CD4-positive, alpha-beta T cell (primary cell): Measurements from ENCODE around the gene KRTAP4-6. TPM values are rescaled to one million over a fixed set of nuclear protein-coding genes. Genes with fewer than 3 reads are reported as not detected.
"Not testable (repeated sequence)": the region's sequence is repeated elsewhere in the genome, so short reads cannot be mapped to it uniquely, and the experiment has no call there.

Source experiments
- ATAC-seq: fragments of 200-7000 bp; cut with Tn5 transposase; one replicate; pipeline ENCODE4 v1.10.0; 2022; ENCODE audit warnings: mild to moderate bottlenecking; ENCODE audit not compliant: poor library complexity
- CTCF ChIA-PET: fragments of 350-600 bp; sonication (Branson Sonifier 250); formaldehyde crosslinking; loops from one replicate; lab custom pipeline; 2021; ENCODE audit warnings: antibody characterized with exemption, inconsistent platforms; lab: Charles Lee
- POLR2A ChIA-PET: fragments of 350-600 bp; sonication (Branson Sonifier 250); formaldehyde crosslinking; loops from one replicate; lab custom pipeline; 2021; ENCODE audit warnings: antibody characterized with exemption, inconsistent platforms; lab: Charles Lee
- DNase-seq, 14 experiments: peaks; one replicate each; pipeline ENCODE4 v3.0.0-alpha.2; 2013 to 2020; ENCODE audit warnings: mixed read lengths in 2 of 14
- H3K27ac ChIP-seq, 2 donors: one replicate each; pipeline versions ENCODE4 v1.5.1 to v1.7.0; 2013; ENCODE audit warnings: low read length in 2 of 2, low read depth in 1 of 2, mild to moderate bottlenecking in 1 of 2
- H3K27me3 ChIP-seq, 2 experiments: 1 replicate in 1 of 2; 2 replicates in 1 of 2; pipeline versions ENCODE4 v1.6.1 to v1.7.0; 2013; ENCODE audit warnings: low read length in 2 of 2, control low read depth in 1 of 2, mild to moderate bottlenecking in 1 of 2, moderate library complexity in 1 of 2; ENCODE audit not compliant: insufficient read depth in 2 of 2, control insufficient read depth in 1 of 2
- H3K36me3 ChIP-seq: one replicate; pipeline ENCODE4 v1.6.1; 2013; ENCODE audit warnings: low read length, control low read depth; ENCODE audit not compliant: insufficient read depth
- H3K4me1 ChIP-seq: one replicate; pipeline ENCODE4 v1.6.1; 2013; ENCODE audit warnings: low read length, control low read depth; ENCODE audit not compliant: insufficient read depth
- H3K4me3 ChIP-seq: one replicate; pipeline ENCODE4 v1.5.1; 2013; ENCODE audit warnings: mild to moderate bottlenecking, low read length, moderate library complexity
- H3K9me3 ChIP-seq, 2 experiments: 1 replicate in 1 of 2; 2 replicates in 1 of 2; pipeline versions ENCODE4 v1.6.1 to v1.7.0; 2013; ENCODE audit warnings: low read length in 2 of 2, mild to moderate bottlenecking in 2 of 2, control low read depth in 1 of 2, moderate library complexity in 1 of 2; ENCODE audit not compliant: control insufficient read depth in 1 of 2, insufficient read depth in 1 of 2
- H3K27ac Mint-ChIP-seq: one replicate; pipeline ENCODE4 v1.8.0; 2020; ENCODE audit warnings: mixed read lengths
- H3K27me3 Mint-ChIP-seq: one replicate; pipeline ENCODE4 v1.8.0; 2021; ENCODE audit warnings: mixed read lengths
- H3K36me3 Mint-ChIP-seq: one replicate; pipeline ENCODE4 v1.8.0; 2021; ENCODE audit warnings: low read depth, mixed read lengths
- H3K4me1 Mint-ChIP-seq: one replicate; pipeline ENCODE4 v1.8.0; 2021; ENCODE audit warnings: low read depth, mixed read lengths
- H3K4me3 Mint-ChIP-seq: one replicate; pipeline ENCODE4 v1.8.0; 2020; ENCODE audit warnings: mild to moderate bottlenecking, mixed read lengths
- H3K9me3 Mint-ChIP-seq: one replicate; pipeline ENCODE4 v1.8.0; 2020; ENCODE audit warnings: mixed read lengths
- CTCF ChIP-seq: fragments of 200-600 bp; IDR thresholded peaks from one replicate; pipeline ENCODE4 v1.8.0; 2022; ENCODE audit warnings: antibody characterized with exemption, mild to moderate bottlenecking
- intact Hi-C, 2 experiments: fragments of 100-400 bp; cut with DNase I in 1 of 2; cut with micrococcal nuclease in 1 of 2; formaldehyde crosslinking; loops; one replicate each; pipeline versions ENCODE4 v1.15.1 to v1.9.0; 2023 to 2025; cut with DNase I, micrococcal nuclease
- total RNA-seq, 174 experiments: library from RNA in 2 of 174; stranded (reverse) in 2 of 174; gene quantifications; one replicate each; pipeline ENCODE4 v1.2.3 and lab custom pipeline; 2021 to 2026

KRTAP4-6 gene
- total RNA-seq, 2 experiments from 2014 or later: not detected

GRCh38 chr17:41107941-41108450 lies 32.3 kb downstream of the KRTAP4-6 start:
- DNase-seq (no peak), ATAC-seq (no peak)
- H3K27me3 Mint-ChIP-seq: peaks cover 14% of the 10 kb centered on the region
- H3K27ac Mint-ChIP-seq: no peak overlapping the region
- H3K36me3 Mint-ChIP-seq: no peaks in the 10 kb centered on the region
- H3K27me3 ChIP-seq: no peaks in the 10 kb centered on the region
- H3K9me3 Mint-ChIP-seq: no peaks in the 10 kb centered on the region
- H3K4me1 ChIP-seq: no peaks in the 10 kb centered on the region
- H3K27ac ChIP-seq: no peak overlapping the region
- POLR2A ChIA-PET: no interaction called here
- H3K9me3 ChIP-seq: no peaks in the 10 kb centered on the region
- intact Hi-C loops: loop anchor here in 1 of 2 experiments (1.0 kb wide), 1 partner anchor 21 kb away; no protein-coding TSS in a partner anchor
- CTCF ChIA-PET: no interaction called here
- no peak overlapping the region for H3K4me3 Mint-ChIP-seq
- H3K4me1 Mint-ChIP-seq: peaks cover 7% of the 10 kb centered on the region
- no peaks in the 10 kb centered on the region for H3K36me3 ChIP-seq
- H3K4me3 ChIP-seq: no peak overlapping the region
- TF ChIP-seq CTCF: no peak

- H3K9me3 ChIP-seq, H3K36me3 ChIP-seq, H3K36me3 Mint-ChIP-seq, POLR2A ChIA-PET, H3K4me3 ChIP-seq, intact Hi-C loops, CTCF ChIA-PET, H3K4me3 Mint-ChIP-seq, DNase-seq, H3K9me3 Mint-ChIP-seq, H3K27me3 ChIP-seq, H3K27ac ChIP-seq, ATAC-seq, H3K27ac Mint-ChIP-seq, H3K4me1 ChIP-seq: not testable (repeated sequence)
- H3K27me3 Mint-ChIP-seq: peaks cover 14% of the 10 kb centered on the region
- peaks cover 14% of the 10 kb centered on the region for H3K4me1 Mint-ChIP-seq
Observed at GRCh38 chr17:41105347-41105746, 35.0 kb downstream of the KRTAP4-6 start, which contains the start of gene KRTAP4-9. KRTAP4-9 (plus strand) TSS chr17:41105389; CDS start chr17:41105389, 0 bp downstream.

DNA sequence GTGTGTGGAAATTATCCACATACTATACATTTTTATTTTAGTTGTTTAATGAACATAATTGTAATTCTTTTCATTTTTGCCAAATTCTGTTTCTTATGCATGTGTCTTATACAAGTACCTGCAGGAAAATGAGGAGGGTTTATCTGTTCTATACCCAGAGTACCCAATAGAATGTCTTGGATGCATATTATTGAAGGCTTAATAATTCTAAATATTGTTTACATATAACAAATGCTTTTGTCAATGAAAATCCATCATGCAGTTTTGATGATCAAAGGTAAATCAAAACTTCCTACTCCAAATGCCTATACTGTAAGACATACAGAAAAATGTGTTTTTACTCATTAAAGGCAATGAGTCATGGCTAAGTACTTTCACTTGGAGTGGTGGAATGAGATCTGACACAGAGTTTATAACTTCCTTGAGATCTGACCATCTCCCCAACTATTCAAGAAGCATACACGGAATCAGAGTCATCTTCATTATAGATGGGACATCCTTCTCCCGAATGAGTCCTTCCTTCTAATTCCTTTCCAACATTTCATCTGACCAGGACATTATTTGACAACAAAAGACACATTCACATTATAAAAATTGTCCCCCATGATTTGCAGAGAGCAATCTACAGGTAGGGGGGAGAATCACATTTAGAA lies 35.8 kb downstream of the KRTAP4-6 start:
- H3K27ac Mint-ChIP-seq, H3K36me3 ChIP-seq, H3K4me1 ChIP-seq, H3K27me3 ChIP-seq, H3K36me3 Mint-ChIP-seq, H3K9me3 Mint-ChIP-seq, CTCF ChIA-PET, ATAC-seq, DNase-seq, H3K9me3 ChIP-seq, H3K27ac ChIP-seq, POLR2A ChIA-PET, H3K4me3 ChIP-seq, H3K4me3 Mint-ChIP-seq: not testable (repeated sequence)
- Mint-ChIP-seq H3K4me1 (peaks cover 23% of the 10 kb centered on the region), H3K27me3 (peaks cover 14% of the 10 kb centered on the region)
- intact Hi-C loops: loop anchor here in 1 of 2 experiments (5.0 kb wide), 1 partner anchor 218 kb away; no protein-coding TSS in a partner anchor

GRCh38 chr17:41103896-41104295 lies 36.4 kb downstream of the KRTAP4-6 start:
- ChIA-PET CTCF (no interaction called here), POLR2A (no interaction called here)
- ATAC-seq (no peak), DNase-seq (no peak)
- Mint-ChIP-seq H3K4me1 (peaks cover 22% of the 10 kb centered on the region), H3K4me3 (no peak overlapping the region), H3K36me3 (no peaks in the 10 kb centered on the region), H3K9me3 (no peaks in the 10 kb centered on the region), H3K27ac (no peak overlapping the region), H3K27me3 (peaks cover 14% of the 10 kb centered on the region)
- no peak for TF ChIP-seq CTCF
- intact Hi-C loops: loop anchor here in 1 of 2 experiments (5.0 kb wide), 1 partner anchor 218 kb away; no protein-coding TSS in a partner anchor
- H3K36me3 ChIP-seq: no peaks in the 10 kb centered on the region
- no peak overlapping the region for H3K27ac ChIP-seq
- no peaks in the 10 kb centered on the region for H3K27me3 ChIP-seq
- H3K4me3 ChIP-seq: no peak overlapping the region
- H3K4me1 ChIP-seq: peaks cover 3% of the 10 kb centered on the region
- no peaks in the 10 kb centered on the region for H3K9me3 ChIP-seq
